K562 (cell line): ENCODE results near the gene TRMT2A. TPM values are rescaled to one million over a fixed set of nuclear protein-coding genes. Genes with fewer than 3 reads are reported as not detected.
A peak's percentile ranks its signal among the peaks of the same experiment; 100 is the strongest.

Experiments used
- AFF4 ChIP-seq: sonication (generic); formaldehyde crosslinking; IDR thresholded peaks from 2 replicates; pipeline ENCODE4 v1.8.0; 2023; ENCODE audit warnings: mild to moderate bottlenecking, missing genetic modification reagents
- CTCFL ChIP-seq: IDR thresholded peaks from 2 replicates; pipeline ENCODE4 v1.6.1; 2011; ENCODE audit warnings: borderline replicate concordance, low read depth, mild to moderate bottlenecking, moderate library complexity, low read length; ENCODE audit not compliant: insufficient read depth, poor library complexity, severe bottlenecking
- MAFF ChIP-seq: IDR thresholded peaks from 2 replicates; pipeline ENCODE4 v1.6.1; 2012; ENCODE audit warnings: low read length, improper control_type of control experiment
- NBN ChIP-seq: fragments of 450-650 bp; IDR thresholded peaks from 2 replicates; pipeline ENCODE4 v1.6.1; 2016; ENCODE audit warnings: low read depth, mild to moderate bottlenecking
- NELFE ChIP-seq: IDR thresholded peaks from 2 replicates; pipeline ENCODE4 v1.6.1; 2011; ENCODE audit warnings: mild to moderate bottlenecking; ENCODE audit not compliant: insufficient read depth, insufficient read length
- NFRKB ChIP-seq: fragments of 450-650 bp; IDR thresholded peaks from 2 replicates; pipeline ENCODE4 v1.6.1; 2016; ENCODE audit warnings: low read depth
- NR2C2 ChIP-seq, 2 experiments: fragments of 200-800 bp in 1 of 2; sonication (Bioruptor generic) in 1 of 2; sonication (generic) in 1 of 2; formaldehyde crosslinking in 1 of 2; IDR thresholded peaks; 2 replicates each; pipeline versions ENCODE4 v1.6.1 to v1.8.0; 2016 to 2022; ENCODE audit warnings: mild to moderate bottlenecking in 1 of 2, missing compliant biosample characterization in 1 of 2, missing genetic modification characterization in 1 of 2, missing genetic modification reagents in 1 of 2
- RBFOX2 ChIP-seq: fragments of 200-400 bp; formaldehyde crosslinking; IDR thresholded peaks from 2 replicates; pipeline ENCODE4 v1.6.1; 2017; ENCODE audit warnings: low read depth, mild to moderate bottlenecking, low read length, moderate library complexity
- RBM14 ChIP-seq: fragments of 200-400 bp; formaldehyde crosslinking; IDR thresholded peaks from 2 replicates; pipeline ENCODE4 v1.6.1; 2018; ENCODE audit warnings: low read depth, mild to moderate bottlenecking, low read length, moderate library complexity, borderline replicate concordance; ENCODE audit not compliant: insufficient read depth
- RBM15 ChIP-seq: fragments of 200-400 bp; formaldehyde crosslinking; IDR thresholded peaks from 2 replicates; pipeline ENCODE4 v1.6.1; 2018; ENCODE audit warnings: mild to moderate bottlenecking, low read length, moderate library complexity; ENCODE audit not compliant: insufficient read depth
- RFX7 ChIP-seq: fragments of 250-450 bp; sonication (Bioruptor Pico); IDR thresholded peaks from 2 replicates; pipeline ENCODE4 v1.5.1; 2021; ENCODE audit warnings: mild to moderate bottlenecking
- SMARCA4 ChIP-seq: fragments of 450-650 bp; IDR thresholded peaks from 2 replicates; pipeline ENCODE4 v1.6.1; 2016
- TBL1XR1 ChIP-seq, 2 experiments: IDR thresholded peaks; 2 replicates each; pipeline ENCODE4 v1.6.1; 2012; ENCODE audit warnings: improper control_type of control experiment in 2 of 2, low read length in 2 of 2, mild to moderate bottlenecking in 1 of 2
- ZNF24 ChIP-seq: fragments of 450-650 bp; IDR thresholded peaks from 2 replicates; pipeline ENCODE4 v1.6.1; 2016
- ZNF551 ChIP-seq: fragments of 250-450 bp; sonication (Bioruptor Pico); IDR thresholded peaks from 2 replicates; pipeline ENCODE4 v1.5.0; 2021; ENCODE audit warnings: mild to moderate bottlenecking, moderate library complexity
- ZNF609 ChIP-seq: sonication (generic); formaldehyde crosslinking; IDR thresholded peaks from 2 replicates; pipeline ENCODE4 v1.8.1; 2023; ENCODE audit warnings: missing genetic modification reagents, mild to moderate bottlenecking, borderline replicate concordance
- ZSCAN32 ChIP-seq: fragments of 450-650 bp; formaldehyde crosslinking; IDR thresholded peaks from 2 replicates; pipeline ENCODE4 v1.4.0; 2020; ENCODE audit warnings: mild to moderate bottlenecking, moderate library complexity
- polyA plus RNA-seq, 8 experiments: library from polyadenylated mRNA; depleted of rRNA in 4 of 8; stranded (reverse) in 5 of 8; unstranded in 3 of 8; fragments of >200 nt; fragmentation: Nextera tagmentation in 2 of 8; fragmentation: Illumina TruSeq in 1 of 8; extraction: Ambion mirVana in 2 of 8; extraction: Trizol in 1 of 8; gene quantifications; 2 replicates each; pipeline versions ENCODE4 v1.2.1 to v1.2.3, GENCODE V29; 2011 to 2014; ENCODE audit warnings: inconsistent platforms in 1 of 8, missing spikeins in 1 of 8
- total RNA-seq, 7 experiments: library from RNA; depleted of rRNA in 6 of 7; stranded (reverse); fragments of >200 nt in 6 of 7; fragmentation: Illumina TruSeq in 2 of 7; extraction: Trizol in 2 of 7; gene quantifications; 2 replicates each; pipeline versions ENCODE4 v1.2.1 to v1.2.3, GENCODE V29; 2011 to 2021; ENCODE audit warnings: low replicate concordance in 1 of 7

TRMT2A gene
- total and polyA plus RNA-seq, 9 of the 15 experiments (the other 6 are each of a cell fraction or from before 2014, with no cell fraction given): 1.6 to 265 (median 140) TPM

- TF ChIP-seq ZNF609: no peak
- no peak for TF ChIP-seq RBM15
- no peak for TF ChIP-seq ZNF551
- no peak for TF ChIP-seq ZSCAN32 (CRISPR knock-in tag)
- TF ChIP-seq ZNF24: no peak
- TF ChIP-seq RFX7: peak; percentile 57; the same call in 1 of the 2 replicates
- TF ChIP-seq MAFF: 0 out of 2 replicates have a peak, but pooled peaks have one; percentile 3
- TF ChIP-seq AFF4 (CRISPR knock-in tag): no peak
- no peak for TF ChIP-seq NELFE
- no peak for TF ChIP-seq CTCFL
- TF ChIP-seq NR2C2 (CRISPR knock-in tag; IDR thresholded peaks at IDR 0.05): no peak
- no peak for TF ChIP-seq NR2C2 (tag; IDR thresholded peaks at IDR 0.05)
- peak; percentile 95 for TF ChIP-seq RBFOX2
- no peak for TF ChIP-seq NFRKB
- no peak for TF ChIP-seq RBM14
- TF ChIP-seq SMARCA4: no peak
- no peak for TF ChIP-seq NBN
- peak; percentile 93 to 99 for TF ChIP-seq TBL1XR1 (IDR thresholded peaks at IDR 0.05; ENCODE audit: low read length in 2 of 2)
Measured at GRCh38 chr22:20116951-20117632, at the start of gene TRMT2A (continued).
